Ascending aorta (tissue), 2 donors: ENCODE data around the gene ASTE1. TPM values are rescaled to one million over a fixed set of nuclear protein-coding genes. Genes with fewer than 3 reads are reported as not detected.

ENCODE experiments used
- DNase-seq, 2 donors: peaks; one replicate each; pipeline ENCODE4 v3.0.0-alpha.2; 2019; ENCODE audit warnings: low spot score in 2 of 2
- H3K27ac ChIP-seq, 2 donors: fragments of 200-600 bp; sonication (generic); one replicate each; pipeline ENCODE4 v1.5.1; 2016 to 2017; ENCODE audit warnings: mild to moderate bottlenecking in 1 of 2
- H3K27me3 ChIP-seq: fragments of 200-600 bp; sonication (generic); one replicate; pipeline ENCODE4 v1.5.1; 2017
- H3K36me3 ChIP-seq, 2 donors: fragments of 200-600 bp; sonication (generic); one replicate each; pipeline ENCODE4 v1.5.1; 2016
- H3K4me1 ChIP-seq, 2 donors: fragments of 200-600 bp; sonication (generic); one replicate each; pipeline ENCODE4 v1.5.1; 2016 to 2017; ENCODE audit warnings: mild to moderate bottlenecking in 1 of 2
- H3K4me3 ChIP-seq, 2 donors: fragments of 200-600 bp; sonication (generic); one replicate each; pipeline ENCODE4 v1.5.1; 2016 to 2017; ENCODE audit warnings: mild to moderate bottlenecking in 1 of 2
- H3K9me3 ChIP-seq, 2 donors: fragments of 200-600 bp; sonication (generic); one replicate each; pipeline ENCODE4 v1.5.1; 2016
- CTCF ChIP-seq, 3 experiments: fragments of 200-600 bp in 2 of 3; fragments of 450-650 bp in 1 of 3; sonication (generic) in 2 of 3; IDR thresholded peaks; one replicate each; pipeline ENCODE4 v1.5.1; 2016 to 2019; ENCODE audit warnings: antibody characterized with exemption in 3 of 3, mild to moderate bottlenecking in 1 of 3, moderate library complexity in 1 of 3
- intact Hi-C: fragments of 100-400 bp; cut with DNase I; formaldehyde crosslinking; loops from one replicate; pipeline ENCODE4 v1.15.1; 2023
- total RNA-seq: library from RNA; depleted of rRNA; stranded (reverse); fragments of >200 nt; gene quantifications from one replicate; pipeline ENCODE4 v1.1.0, GENCODE V29; 2016

ASTE1 gene
- total RNA-seq, 1 donor from 2014 or later: 14.0 TPM

GRCh38 chr3:131036986-131037385 is 10.4 kb upstream of the ASTE1 start:
- H3K4me3 ChIP-seq: no peak overlapping the region
- peaks cover 0 to 6% of the 10 kb centered on the region in 2 donors for H3K4me1 ChIP-seq
- no peak for TF ChIP-seq CTCF (IDR thresholded peaks at IDR 0.05)
- no peaks in the 10 kb centered on the region for H3K36me3 ChIP-seq
- H3K9me3 ChIP-seq: no peaks in the 10 kb centered on the region
- H3K27ac ChIP-seq: no peak overlapping the region
- no peak for DNase-seq
- H3K27me3 ChIP-seq: no peaks in the 10 kb centered on the region
- intact Hi-C loops: no loop called here

- TF ChIP-seq CTCF (IDR thresholded peaks at IDR 0.05): no peak
- H3K27me3 ChIP-seq: no peaks in the 10 kb centered on the region
- peaks cover 0 to 6% of the 10 kb centered on the region in 2 donors for H3K4me1 ChIP-seq
- no peak overlapping the region for H3K27ac ChIP-seq
- no peak overlapping the region for H3K4me3 ChIP-seq
- no peak for DNase-seq
- no peaks in the 10 kb centered on the region for H3K36me3 ChIP-seq
- intact Hi-C loops: no loop called here
- H3K9me3 ChIP-seq: no peaks in the 10 kb centered on the region
These were observed 9.7 kb upstream of the ASTE1 start for GRCh38 chr3:131036200-131036816.

GRCh38 chr3:131033480-131034080 is 7.0 kb upstream of the ASTE1 start:
- Histone ChIP-seq H3K36me3 (no peaks in the 10 kb centered on the region), H3K4me1 (peaks cover 0 to 6% of the 10 kb centered on the region in 2 donors), H3K4me3 (no peak overlapping the region), H3K9me3 (no peaks in the 10 kb centered on the region), H3K27me3 (no peaks in the 10 kb centered on the region), H3K27ac (no peak overlapping the region)
- peak; percentile 26 to 47 (median 39) for TF ChIP-seq CTCF (IDR thresholded peaks at IDR 0.05)
- no peak for DNase-seq
- intact Hi-C loops: no loop called here

- H3K27me3 ChIP-seq: no peaks in the 10 kb centered on the region
- intact Hi-C loops: no loop called here
- H3K36me3 ChIP-seq: no peaks in the 10 kb centered on the region
- no peaks in the 10 kb centered on the region for H3K9me3 ChIP-seq
- no peak overlapping the region for H3K4me3 ChIP-seq
- no peak overlapping the region for H3K27ac ChIP-seq
- DNase-seq: no peak
- TF ChIP-seq CTCF (IDR thresholded peaks at IDR 0.05): no peak
- peaks cover 0 to 8% of the 10 kb centered on the region in 2 donors for H3K4me1 ChIP-seq
These were observed 5.0 kb upstream of the ASTE1 start for GRCh38 chr3:131031660-131032059.

GRCh38 chr3:131028844-131029243 is 2.2 kb upstream of the ASTE1 start:
- H3K36me3 ChIP-seq: peaks cover 0 to 3% of the 10 kb centered on the region in 2 donors
- no peaks in the 10 kb centered on the region for H3K27me3 ChIP-seq
- H3K27ac ChIP-seq: no peak overlapping the region
- intact Hi-C loops: loop anchor here (5.0 to 10.0 kb wide), 5 partner anchors 137 to 1386 kb away; partner anchors contain the start of genes ATP2C1, DNAJC13, MRPL3 and NUDT16
- no peak for TF ChIP-seq CTCF (IDR thresholded peaks at IDR 0.05)
- peaks cover 0 to 12% of the 10 kb centered on the region in 2 donors for H3K4me1 ChIP-seq
- H3K4me3 ChIP-seq: no peak overlapping the region
- DNase-seq: no peak
- no peaks in the 10 kb centered on the region for H3K9me3 ChIP-seq
